ENCODE data around the gene JMJD7. TPM values are rescaled to one million over a fixed set of nuclear protein-coding genes. Genes with fewer than 3 reads are reported as not detected.

The JMJD7 gene
- total and polyA plus RNA-seq, 2 donors (not counting 1 experiment from before 2014, with no cell fraction given): 33.4 to 43.9 TPM

GRCh38 chr15:41823502-41823901, 4.4 kb upstream of the JMJD7 start:
- Histone ChIP-seq H4K20me1 (ENCODE audit: control insufficient read depth, insufficient read depth, low read length, poor library complexity, severe bottlenecking) (no peaks in the 10 kb centered on the region), H2AFZ (ENCODE audit: insufficient read depth, low read depth, low read length, poor library complexity, severe bottlenecking) (no peak overlapping the region), H3K9me3 (ENCODE audit: control extremely low read depth in 1 of 3, control insufficient read depth in 2 of 3, insufficient read depth in 1 of 3, low read length in 2 of 3) (no peaks in the 10 kb centered on the region), H3K4me3 (ENCODE audit: control extremely low read depth in 1 of 5, extremely low read depth in 1 of 5, insufficient read depth in 1 of 5, low read depth in 2 of 5, low read length in 4 of 5) (no peak overlapping the region), H3K4me2 (replicated peaks; ENCODE audit: low read depth, low read length, poor library complexity, severe bottlenecking) (no peak overlapping the region), H3K27me3 (replicated peaks in 1 of 4; ENCODE audit: control extremely low read depth in 1 of 4, control insufficient read depth in 3 of 4, insufficient read depth in 4 of 4, low read length in 3 of 4) (no peaks in the 10 kb centered on the region), H3K4me1 (ENCODE audit: control insufficient read depth in 2 of 2, insufficient read depth in 2 of 2, low read length in 2 of 2) (peaks cover 3 to 8% of the 10 kb centered on the region in 2 donors), H3K27ac (ENCODE audit: low read length in 2 of 2) (no peak overlapping the region), H3K79me2 (ENCODE audit: control insufficient read depth, insufficient read depth, low read length) (no peaks in the 10 kb centered on the region), H3K36me3 (replicated peaks in 1 of 2; ENCODE audit: control extremely low read depth in 1 of 2, control insufficient read depth in 1 of 2, extremely low read depth in 1 of 2, insufficient read depth in 2 of 2, low read length in 1 of 2) (peaks cover 0 to 19% of the 10 kb centered on the region in 2 experiments), H3K9ac (ENCODE audit: low read length) (no peak overlapping the region)
- CTCF ChIA-PET: interaction anchor here (0.5 to 7.1 kb wide), 4 partner anchors 12 to 679 kb away, joined by 3 to 38 read pairs (median 6); partner anchors contain the start of gene MAPKBP1
- no peak overlapping the region for H3K27ac Mint-ChIP-seq
- DNase-seq (no peak), ATAC-seq (ENCODE audit: low read depth) (no peak)
- no peak overlapping the region for H3K4me3 Mint-ChIP-seq
- WGBS (ENCODE audit: insufficient coverage): 94% methylated on average over 6 of the region's 11 CpGs
- no peaks in the 10 kb centered on the region for H3K9me3 Mint-ChIP-seq (ENCODE audit: insufficient read depth)
- H3K4me1 Mint-ChIP-seq: peaks cover 7% of the 10 kb centered on the region
- TF ChIP-seq EZH2 (IDR thresholded peaks at IDR 0.05; ENCODE audit: borderline replicate concordance, insufficient read depth, low read depth, low read length, poor library complexity, severe bottlenecking): no peak
- no peak for TF ChIP-seq CTCF (IDR thresholded peaks at IDR 0.05)
- H3K27me3 Mint-ChIP-seq: no peaks in the 10 kb centered on the region
- intact Hi-C loops (cut with micrococcal nuclease): no loop called here
- POLR2A ChIA-PET: no interaction called here

GRCh38 chr15:41824062-41824745, 3.7 kb upstream of the JMJD7 start:
- Histone ChIP-seq H3K27ac (ENCODE audit: low read length in 2 of 2) (no peak overlapping the region), H4K20me1 (ENCODE audit: control insufficient read depth, insufficient read depth, low read length, poor library complexity, severe bottlenecking) (no peaks in the 10 kb centered on the region), H3K4me2 (replicated peaks; ENCODE audit: low read depth, low read length, poor library complexity, severe bottlenecking) (no peak overlapping the region), H3K9me3 (ENCODE audit: control extremely low read depth in 1 of 3, control insufficient read depth in 2 of 3, insufficient read depth in 1 of 3, low read length in 2 of 3) (no peaks in the 10 kb centered on the region), H2AFZ (ENCODE audit: insufficient read depth, low read depth, low read length, poor library complexity, severe bottlenecking) (no peak overlapping the region), H3K36me3 (replicated peaks in 1 of 2; ENCODE audit: control extremely low read depth in 1 of 2, control insufficient read depth in 1 of 2, extremely low read depth in 1 of 2, insufficient read depth in 2 of 2, low read length in 1 of 2) (peaks cover 0 to 15% of the 10 kb centered on the region in 2 experiments), H3K27me3 (replicated peaks in 1 of 4; ENCODE audit: control extremely low read depth in 1 of 4, control insufficient read depth in 3 of 4, insufficient read depth in 4 of 4, low read length in 3 of 4) (no peaks in the 10 kb centered on the region), H3K79me2 (ENCODE audit: control insufficient read depth, insufficient read depth, low read length) (no peaks in the 10 kb centered on the region), H3K4me1 (ENCODE audit: control insufficient read depth in 2 of 2, insufficient read depth in 2 of 2, low read length in 2 of 2) (peaks cover 9 to 15% of the 10 kb centered on the region in 2 donors), H3K4me3 (ENCODE audit: control extremely low read depth in 1 of 5, extremely low read depth in 1 of 5, insufficient read depth in 1 of 5, low read depth in 2 of 5, low read length in 4 of 5) (no peak overlapping the region), H3K9ac (ENCODE audit: low read length) (no peak overlapping the region)
- H3K4me3 Mint-ChIP-seq: no peak overlapping the region
- no peaks in the 10 kb centered on the region for H3K27me3 Mint-ChIP-seq
- DNase-seq: no peak
- intact Hi-C loops (cut with micrococcal nuclease): no loop called here
- H3K9me3 Mint-ChIP-seq (ENCODE audit: insufficient read depth): no peaks in the 10 kb centered on the region
- ATAC-seq (ENCODE audit: low read depth): no peak
- POLR2A ChIA-PET: no interaction called here
- WGBS (ENCODE audit: insufficient coverage): 98% methylated on average over 18 of the region's 19 CpGs
- CTCF ChIA-PET: interaction anchor here (0.5 to 2.0 kb wide), 2 partner anchors 13 to 680 kb away, joined by 3 to 9 read pairs; no protein-coding TSS in a partner anchor
- no peak for TF ChIP-seq EZH2 (IDR thresholded peaks at IDR 0.05; ENCODE audit: borderline replicate concordance, insufficient read depth, low read depth, low read length, poor library complexity, severe bottlenecking)
- TF ChIP-seq CTCF (IDR thresholded peaks at IDR 0.05): no peak
- H3K27ac Mint-ChIP-seq: no peak overlapping the region
- H3K4me1 Mint-ChIP-seq: peaks cover 14% of the 10 kb centered on the region

Data from B cell (primary cell).